Metanephros (tissue), 1 donor: ENCODE measurements around the gene MTREX. TPM values are rescaled to one million over a fixed set of nuclear protein-coding genes. Genes with fewer than 3 reads are reported as not detected.

ENCODE experiments used
- total RNA-seq: library from RNA; depleted of rRNA; stranded (reverse); fragments of >200 nt; gene quantifications from one replicate; pipeline ENCODE4 v1.2.3, GENCODE V29; 2014

MTREX gene
- total RNA-seq: 47.1 TPM

GRCh38 chr5:55307383-55308253 lies at the start of gene MTREX, which contains the start of gene DHX29:
MTREX (plus strand) TSS chr5:55307989; CDS start chr5:55308014, 25 bp downstream.
DHX29 (minus strand) TSS chr5:55307694; CDS start chr5:55307573, 121 bp downstream.

Other genes starting within 250 kb of the MTREX start
- 1.8 TPM for gene GZMA, start 205.3 kb upstream of the MTREX start, total RNA-seq
- 38.3 TPM for gene GPX8, start 147.8 kb upstream of the MTREX start, total RNA-seq
- gene CDC20B, start 134.8 kb upstream of the MTREX start, total RNA-seq: 0.29 TPM
- 0.18 TPM for gene MCIDAS, start 80.7 kb upstream of the MTREX start, total RNA-seq
- gene CCNO, start 74.4 kb upstream of the MTREX start, total RNA-seq: 5.3 TPM
- 34.0 TPM for gene DHX29, start 295 bp upstream of the MTREX start, total RNA-seq
- gene PLPP1, start 227.0 kb downstream of the MTREX start, total RNA-seq: 193 TPM